Mucosa of rectum (tissue), 2 donors: ENCODE measurements around the gene FCN3.

Source experiments
- H3K27ac ChIP-seq, 2 donors: one replicate each; pipeline ENCODE4 v1.7.0; 2013; ENCODE audit warnings: inconsistent platforms in 2 of 2, low read depth in 2 of 2, low read length in 2 of 2
- H3K27me3 ChIP-seq, 2 donors: one replicate each; pipeline ENCODE4 v1.7.0; 2013; ENCODE audit warnings: low read length in 2 of 2; ENCODE audit not compliant: control insufficient read depth in 2 of 2, insufficient read depth in 2 of 2
- H3K36me3 ChIP-seq, 2 donors: one replicate each; pipeline ENCODE4 v1.7.0; 2013; ENCODE audit warnings: low read length in 2 of 2; ENCODE audit not compliant: control insufficient read depth in 2 of 2, insufficient read depth in 2 of 2
- H3K4me1 ChIP-seq, 2 donors: one replicate each; pipeline ENCODE4 v1.7.0; 2013; ENCODE audit warnings: low read length in 2 of 2, mild to moderate bottlenecking in 1 of 2; ENCODE audit not compliant: control insufficient read depth in 2 of 2, insufficient read depth in 2 of 2
- H3K4me3 ChIP-seq, 2 donors: one replicate each; pipeline ENCODE4 v1.7.0; 2013; ENCODE audit warnings: low read length in 2 of 2
- H3K9ac ChIP-seq, 2 donors: one replicate each; pipeline ENCODE4 v1.7.0; 2013; ENCODE audit warnings: low read length in 2 of 2, low read depth in 1 of 2, mild to moderate bottlenecking in 1 of 2
- H3K9me3 ChIP-seq, 2 donors: one replicate each; pipeline ENCODE4 v1.7.0; 2013; ENCODE audit warnings: low read length in 2 of 2; ENCODE audit not compliant: control insufficient read depth in 2 of 2
- donor health status: healthy.
- donor health status: Normal muscosa, but diverticular disease.

FCN3 gene

DNA sequence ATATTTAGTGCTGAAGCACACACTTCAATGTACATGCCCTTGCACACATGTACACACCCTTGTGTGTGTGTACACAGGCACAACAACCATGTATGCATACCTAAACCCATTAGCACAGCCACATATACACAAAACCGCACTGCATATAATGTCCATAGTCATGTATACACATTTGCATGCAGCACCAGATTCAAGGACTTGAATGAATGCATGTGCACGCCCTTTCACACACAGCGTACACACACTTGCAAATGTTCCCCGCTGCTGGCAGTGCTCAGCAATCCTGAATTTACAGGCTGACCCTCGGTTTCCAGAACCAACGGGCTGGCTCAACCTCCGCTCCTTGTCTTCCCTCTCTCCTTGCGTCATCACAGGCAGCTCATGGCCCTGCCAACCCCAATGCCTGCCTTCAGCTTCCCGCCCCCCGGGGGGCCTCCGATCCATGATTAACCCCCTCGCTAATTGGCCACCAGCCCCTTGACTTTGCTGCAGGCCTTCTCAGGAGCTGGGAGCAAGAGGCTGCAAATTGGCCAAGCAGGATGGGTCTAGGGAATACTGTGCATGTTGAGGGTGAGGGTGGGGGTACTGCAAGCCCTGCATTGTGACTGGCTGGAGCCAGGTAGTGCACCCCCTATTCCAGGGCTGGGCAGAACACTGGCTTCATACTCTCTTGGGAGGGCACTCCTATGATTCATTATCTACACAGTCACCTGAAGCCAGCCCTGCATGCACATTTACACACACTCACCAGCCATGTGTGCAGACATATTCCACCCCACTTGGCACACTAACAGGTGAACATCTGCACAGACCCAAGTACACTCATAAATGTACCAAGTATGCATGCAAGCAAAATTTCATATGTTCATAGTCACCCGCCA lies 25.7 kb upstream of the FCN3 start:
- peaks cover 17 to 28% of the 10 kb centered on the region in 2 donors for H3K4me1 ChIP-seq
- H3K27me3 ChIP-seq = no peaks in the 10 kb centered on the region

DNA sequence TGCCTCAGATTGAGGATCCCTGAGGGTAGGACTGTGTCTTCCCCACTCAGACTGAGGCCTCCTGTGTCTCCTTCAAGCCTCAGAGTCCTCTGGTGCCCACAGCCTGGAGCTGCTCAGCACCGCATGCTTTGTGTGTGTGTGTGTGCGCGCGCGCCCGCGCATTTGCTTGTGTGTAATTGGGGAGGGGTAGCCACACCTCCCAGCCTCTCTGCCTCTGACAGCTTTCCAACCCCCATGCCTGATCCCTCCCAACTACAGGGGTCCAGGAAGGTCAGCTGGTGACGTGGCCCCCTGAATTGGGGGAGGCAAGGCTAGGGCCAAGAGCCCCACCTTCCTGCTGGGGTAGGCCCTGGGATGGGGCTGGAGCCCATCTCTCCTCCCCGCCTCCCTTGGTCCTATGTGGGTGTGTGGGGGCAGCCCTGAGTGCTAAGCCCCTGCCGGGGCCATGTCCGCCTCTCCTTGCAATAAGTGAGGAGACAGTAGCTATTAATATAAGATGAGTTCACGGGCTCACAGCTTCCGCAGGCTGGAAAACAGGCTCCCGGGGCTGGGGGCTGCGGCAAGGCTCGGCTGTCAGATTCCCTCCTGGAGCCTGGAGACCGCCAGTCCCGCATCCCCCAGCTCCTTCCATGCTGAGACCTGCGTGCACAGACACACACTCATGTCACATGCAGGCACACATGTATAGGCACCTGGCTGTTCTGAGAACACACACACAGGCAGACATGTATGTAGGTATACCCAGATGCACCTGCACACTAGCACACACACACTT lies 24.8 kb upstream of the FCN3 start:
- Histone ChIP-seq H3K4me1 (peaks cover 17 to 28% of the 10 kb centered on the region in 2 donors), H3K4me3 (no peak overlapping the region), H3K36me3 (no peaks in the 10 kb centered on the region), H3K27me3 (no peaks in the 10 kb centered on the region), H3K9me3 (no peaks in the 10 kb centered on the region), H3K27ac (no peak overlapping the region), H3K9ac (no peak overlapping the region)

More for the DNA sequence above, 25.7 kb upstream of the FCN3 start:
- Histone ChIP-seq H3K27ac (no peak overlapping the region), H3K4me3 (no peak overlapping the region), H3K36me3 (peaks cover 4% of the 10 kb centered on the region in 2 donors), H3K9me3 (no peaks in the 10 kb centered on the region), H3K9ac (no peak overlapping the region)

DNA sequence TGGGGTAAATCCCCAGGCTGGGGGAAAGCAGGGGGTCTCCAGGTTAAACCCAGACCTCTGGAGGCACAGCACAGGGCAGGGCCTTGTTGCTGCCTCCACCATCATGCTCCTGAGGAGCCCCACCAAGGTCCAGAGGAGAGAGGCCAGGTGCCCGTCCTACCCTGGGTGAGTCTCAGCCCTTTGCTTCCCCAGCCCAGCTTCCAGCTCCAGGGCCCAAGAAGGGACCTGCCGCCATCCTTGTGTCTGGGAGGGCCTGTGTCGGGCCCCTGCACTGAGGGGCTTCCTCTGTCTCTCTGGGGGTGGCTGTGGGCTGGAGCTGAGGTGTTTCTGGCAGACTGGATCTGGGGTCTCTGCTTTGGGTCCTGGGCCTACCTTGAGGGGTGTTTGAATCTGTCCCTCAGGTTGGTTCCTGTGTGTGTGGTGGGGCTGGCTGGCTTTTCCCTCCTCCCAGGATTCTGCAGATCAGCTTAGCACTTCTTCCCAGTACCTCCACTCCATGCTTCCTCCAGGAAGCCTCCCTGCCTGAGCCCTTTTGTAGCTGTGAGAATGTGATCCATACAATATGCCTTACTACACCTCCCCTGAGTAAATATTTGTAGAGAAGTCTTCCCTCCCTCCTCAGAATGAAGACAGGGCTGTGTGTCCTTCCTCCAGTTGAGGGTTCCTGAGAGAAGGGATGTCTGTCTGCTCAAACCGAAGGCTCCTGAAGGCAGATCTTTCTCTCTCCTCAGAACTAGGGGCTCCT lies 24.0 kb upstream of the FCN3 start:
- Histone ChIP-seq H3K36me3 (no peaks in the 10 kb centered on the region), H3K4me1 (peaks cover 14 to 25% of the 10 kb centered on the region in 2 donors), H3K4me3 (no peak overlapping the region), H3K27ac (no peak overlapping the region), H3K27me3 (no peaks in the 10 kb centered on the region), H3K9ac (no peak overlapping the region), H3K9me3 (no peaks in the 10 kb centered on the region)

DNA sequence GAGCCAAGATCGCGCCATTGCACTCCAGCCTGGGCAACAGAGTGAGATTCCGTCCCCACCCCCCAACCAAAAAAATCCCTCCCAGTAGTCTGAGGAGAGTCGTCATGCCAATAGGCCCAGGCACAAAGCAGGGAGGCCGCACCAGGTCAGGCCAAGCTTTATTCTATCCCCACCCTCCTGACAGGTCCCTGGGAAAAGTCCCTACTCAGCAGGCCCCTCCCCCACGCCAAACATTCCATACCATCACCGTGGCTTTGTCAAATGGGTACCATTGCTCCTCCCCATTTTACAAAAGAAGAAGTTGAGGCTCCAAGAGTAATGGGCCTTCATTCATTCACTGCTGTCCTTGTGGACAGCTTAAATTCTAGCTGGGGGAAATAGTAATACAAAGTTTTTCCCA lies 23.1 kb upstream of the FCN3 start:
- Histone ChIP-seq H3K9me3 (no peaks in the 10 kb centered on the region), H3K4me3 (no peak overlapping the region), H3K27ac (no peak overlapping the region), H3K27me3 (no peaks in the 10 kb centered on the region), H3K36me3 (no peaks in the 10 kb centered on the region), H3K4me1 (peaks cover 7 to 19% of the 10 kb centered on the region in 2 donors), H3K9ac (no peak overlapping the region)

DNA sequence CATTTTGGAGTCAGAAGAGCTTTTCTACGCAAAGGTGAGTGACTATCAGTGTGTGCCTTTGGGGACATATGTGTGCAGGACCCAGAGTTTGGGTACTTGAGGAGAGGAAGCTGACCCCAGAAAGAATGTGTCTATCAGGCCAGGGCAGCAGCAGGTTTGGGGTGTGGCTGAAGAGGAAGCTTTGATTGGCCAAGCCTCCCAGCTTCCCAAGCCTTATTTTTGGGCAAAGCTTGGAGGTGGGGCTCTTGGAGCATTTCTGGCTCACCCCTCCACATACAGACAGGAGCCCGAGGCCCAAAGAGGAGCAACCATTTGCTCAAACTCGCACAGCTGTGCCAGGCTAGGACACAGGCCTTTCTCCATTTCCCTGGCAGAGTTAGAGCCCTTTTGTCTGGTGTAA lies 22.5 kb upstream of the FCN3 start:
- Histone ChIP-seq H3K27ac (no peak overlapping the region), H3K27me3 (no peaks in the 10 kb centered on the region), H3K9me3 (no peaks in the 10 kb centered on the region), H3K4me3 (no peak overlapping the region), H3K9ac (no peak overlapping the region), H3K36me3 (no peaks in the 10 kb centered on the region), H3K4me1 (peaks cover 1 to 15% of the 10 kb centered on the region in 2 donors)

DNA sequence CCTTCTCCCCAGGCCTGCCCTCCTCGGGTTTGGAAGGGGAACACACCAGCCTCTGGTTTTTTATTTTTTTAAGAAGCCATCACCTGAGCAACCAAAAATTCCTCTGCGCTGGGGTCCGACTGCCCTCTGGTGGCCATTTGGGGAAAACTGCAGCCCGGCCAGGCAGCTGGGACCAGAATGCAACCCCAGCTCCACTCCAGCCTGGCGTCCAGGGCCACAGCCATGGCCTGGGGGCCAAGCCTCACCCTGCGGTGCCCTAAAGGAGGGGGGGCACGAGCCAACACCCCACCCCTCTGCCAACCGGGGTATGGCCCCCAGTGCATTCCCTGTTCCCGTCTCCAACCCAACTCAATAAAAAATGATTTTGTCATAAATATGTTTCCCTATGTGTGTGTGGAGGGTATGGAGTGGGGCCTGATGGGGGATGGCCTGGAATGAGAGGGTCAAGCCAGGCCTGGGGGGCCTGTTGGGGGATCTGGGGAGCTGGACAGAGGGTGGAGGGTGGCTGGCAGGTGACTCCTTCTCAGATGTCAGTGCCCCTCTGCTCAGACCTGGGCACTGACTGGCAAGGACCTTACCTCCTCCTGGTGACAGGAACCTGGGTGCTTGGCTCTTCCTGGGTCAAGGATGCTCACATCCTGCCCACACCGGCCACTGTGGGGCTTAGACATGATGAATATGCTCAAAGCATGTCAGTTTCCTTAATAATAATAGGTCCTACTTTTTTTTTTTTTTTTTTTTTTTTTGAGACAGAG lies 21.0 kb upstream of the FCN3 start:
- Histone ChIP-seq H3K36me3 (no peaks in the 10 kb centered on the region), H3K27me3 (peaks cover 0 to 3% of the 10 kb centered on the region in 2 donors), H3K9ac (no peak overlapping the region), H3K4me3 (no peak overlapping the region), H3K9me3 (no peaks in the 10 kb centered on the region), H3K4me1 (peaks cover 9 to 20% of the 10 kb centered on the region in 2 donors), H3K27ac (no peak overlapping the region)

DNA sequence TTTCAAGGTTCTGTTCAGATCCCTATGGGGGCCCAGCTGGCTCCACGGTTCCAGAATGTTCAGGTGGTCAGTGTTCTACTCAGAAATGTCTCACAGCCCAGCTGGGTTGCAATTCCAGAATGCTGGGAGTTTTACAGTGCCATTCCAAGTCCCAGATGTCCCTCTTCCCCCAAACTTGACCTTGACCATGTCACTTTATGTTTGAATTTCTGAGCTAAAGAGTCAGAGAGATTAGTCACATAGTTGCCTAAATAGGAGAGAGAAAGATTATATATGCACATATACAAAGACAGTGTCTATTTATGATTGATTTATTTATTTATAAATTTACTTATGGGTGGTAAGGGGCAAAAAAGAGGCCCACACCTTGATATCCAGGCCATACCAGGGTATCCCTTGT lies 20.3 kb upstream of the FCN3 start:
- Histone ChIP-seq H3K9me3 (no peaks in the 10 kb centered on the region), H3K36me3 (no peaks in the 10 kb centered on the region), H3K9ac (no peak overlapping the region), H3K4me1 (peaks cover 9 to 20% of the 10 kb centered on the region in 2 donors), H3K27me3 (peaks cover 0 to 3% of the 10 kb centered on the region in 2 donors), H3K4me3 (no peak overlapping the region), H3K27ac (no peak overlapping the region)

DNA sequence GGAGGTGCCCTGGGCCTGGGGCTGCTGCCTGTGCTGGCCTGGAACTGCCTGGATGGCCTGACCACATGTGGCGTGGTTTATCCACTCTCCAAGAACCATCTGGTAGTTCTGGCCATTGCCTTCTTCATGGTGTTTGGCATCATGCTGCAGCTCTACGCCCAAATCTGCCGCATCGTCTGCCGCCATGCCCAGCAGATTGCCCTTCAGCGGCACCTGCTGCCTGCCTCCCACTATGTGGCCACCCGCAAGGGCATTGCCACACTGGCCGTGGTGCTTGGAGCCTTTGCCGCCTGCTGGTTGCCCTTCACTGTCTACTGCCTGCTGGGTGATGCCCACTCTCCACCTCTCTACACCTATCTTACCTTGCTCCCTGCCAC lies 19.6 kb upstream of the FCN3 start:
- Histone ChIP-seq H3K27ac (no peak overlapping the region), H3K4me1 (peaks cover 9 to 20% of the 10 kb centered on the region in 2 donors)

DNA sequence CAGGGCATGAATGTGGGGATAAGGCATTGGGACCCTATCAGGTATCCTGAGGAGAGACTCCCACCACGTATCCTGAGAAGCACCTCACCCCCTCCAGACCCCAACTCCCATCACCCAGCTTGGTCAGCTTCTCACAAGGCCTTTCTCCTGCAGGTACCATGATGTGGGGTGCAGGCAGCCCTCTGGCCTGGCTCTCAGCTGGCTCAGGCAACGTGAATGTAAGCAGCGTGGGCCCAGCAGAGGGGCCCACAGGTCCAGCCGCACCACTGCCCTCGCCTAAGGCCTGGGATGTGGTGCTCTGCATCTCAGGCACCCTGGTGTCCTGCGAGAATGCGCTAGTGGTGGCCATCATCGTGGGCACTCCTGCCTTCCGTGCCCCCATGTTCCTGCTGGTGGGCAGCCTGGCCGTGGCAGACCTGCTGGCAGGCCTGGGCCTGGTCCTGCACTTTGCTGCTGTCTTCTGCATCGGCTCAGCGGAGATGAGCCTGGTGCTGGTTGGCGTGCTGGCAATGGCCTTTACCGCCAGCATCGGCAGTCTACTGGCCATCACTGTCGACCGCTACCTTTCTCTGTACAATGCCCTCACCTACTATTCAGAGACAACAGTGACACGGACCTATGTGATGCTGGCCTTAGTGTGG lies 19.1 kb upstream of the FCN3 start:
- Histone ChIP-seq H3K9ac (no peak overlapping the region), H3K36me3 (no peaks in the 10 kb centered on the region), H3K9me3 (no peaks in the 10 kb centered on the region), H3K27me3 (peaks cover 0 to 3% of the 10 kb centered on the region in 2 donors), H3K4me1 (peaks cover 9 to 16% of the 10 kb centered on the region in 2 donors), H3K27ac (no peak overlapping the region), H3K4me3 (no peak overlapping the region)

More for the DNA sequence above, 19.6 kb upstream of the FCN3 start:
- H3K27me3 ChIP-seq = peaks cover 0 to 3% of the 10 kb centered on the region in 2 donors
- H3K9ac ChIP-seq = no peak overlapping the region
- no peaks in the 10 kb centered on the region for H3K9me3 ChIP-seq
- no peaks in the 10 kb centered on the region for H3K36me3 ChIP-seq
- no peak overlapping the region for H3K4me3 ChIP-seq
